Mucosa of descending colon (tissue), 3 donors: ENCODE measurements around the gene SHFL. TPM values are rescaled to one million over a fixed set of nuclear protein-coding genes. Genes with fewer than 3 reads are reported as not detected.
A peak's percentile ranks its signal among the peaks of the same experiment; 100 is the strongest.

Experiments
- ATAC-seq: fragments of 200-7000 bp; cut with Tn5 transposase; one replicate; pipeline ENCODE4 v1.9.1; 2020; ENCODE audit warnings: mild to moderate bottlenecking, moderate library complexity
- DNase-seq, 3 donors: peaks; one replicate each; pipeline ENCODE4 v3.0.0-alpha.2; 2020
- H3K36me3 ChIP-seq: fragments of 200-600 bp; one replicate; pipeline ENCODE4 v1.8.0; 2021; ENCODE audit warnings: low read depth, mild to moderate bottlenecking
- H3K4me1 ChIP-seq: fragments of 200-600 bp; one replicate; pipeline ENCODE4 v1.8.0; 2021; ENCODE audit warnings: low read depth, mild to moderate bottlenecking
- H3K4me3 ChIP-seq: fragments of 200-600 bp; one replicate; pipeline ENCODE4 v1.8.0; 2021; ENCODE audit warnings: mild to moderate bottlenecking
- H3K9me3 ChIP-seq: fragments of 200-600 bp; one replicate; pipeline ENCODE4 v1.8.0; 2021; ENCODE audit warnings: mild to moderate bottlenecking
- CTCF ChIP-seq: fragments of 200-600 bp; IDR thresholded peaks from one replicate; pipeline ENCODE4 v1.8.0; 2022; ENCODE audit warnings: antibody characterized with exemption, mild to moderate bottlenecking
- intact Hi-C, 2 donors: fragments of 100-400 bp; cut with DNase I in 1 of 2; cut with micrococcal nuclease in 1 of 2; formaldehyde crosslinking; loops; one replicate each; pipeline versions ENCODE4 v1.11.0 to v1.11.1; 2022; cut with DNase I, micrococcal nuclease
- total RNA-seq, 3 donors: library from RNA; stranded (reverse); fragmentation: NEBNext Ultra II Directional in 2 of 3; extraction: Animal tissue kit (Norgen Biotek cat#: 25700) in 2 of 3; gene quantifications; one replicate each; pipeline versions ENCODE4 v1.2.1 to v1.2.4, GENCODE V29; 2021 to 2023
- donor health status: DM: no; HTN: no; CAD: no; lungs with moderate emphysema.
- donor health status: DM: no; HTN: no; CAD: no.
- donor health status: DM: no; HTN: yes; CAD: no.

Gene SHFL
- total RNA-seq, 3 donors from 2014 or later, result 26.9 to 41.5 (median 28.1) TPM

GRCh38 chr19:10078329-10078728 lies 7.8 kb upstream of the SHFL start:
- TF ChIP-seq CTCF, result no peak
- Histone ChIP-seq H3K4me3 (no peak overlapping the region), H3K4me1 (no peaks in the 10 kb centered on the region), H3K36me3 (no peaks in the 10 kb centered on the region), H3K9me3 (peaks cover 7% of the 10 kb centered on the region)
- ATAC-seq (peak; percentile 21), DNase-seq (no peak)
- intact Hi-C loops, result no loop called here

DNA sequence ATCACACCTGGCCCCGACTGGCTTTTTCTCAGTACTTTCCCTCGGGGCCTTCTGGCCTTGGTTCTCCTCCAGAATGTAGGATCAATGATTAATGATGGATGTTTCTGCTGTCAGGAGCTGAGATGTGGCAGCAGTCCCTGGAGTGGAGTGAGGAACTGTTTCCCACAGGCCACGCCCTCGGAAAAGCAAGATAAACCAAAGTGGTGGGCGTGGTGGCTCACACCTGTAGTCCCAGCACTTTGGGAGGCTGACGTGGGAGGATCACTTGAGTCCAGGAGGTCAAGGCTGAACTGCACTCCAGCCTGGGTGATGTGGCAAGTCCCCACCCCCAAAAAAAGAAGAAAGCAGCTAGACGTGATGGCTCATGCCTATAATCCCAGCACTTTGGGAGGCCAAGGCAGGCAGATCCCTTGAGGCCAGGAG lies 7.1 kb upstream of the SHFL start:
- DNase-seq, result no peak
- H3K9me3 ChIP-seq, result peaks cover under 1% of the 10 kb centered on the region
- no peaks in the 10 kb centered on the region for H3K4me1 ChIP-seq
- TF ChIP-seq CTCF, result no peak
- no peak overlapping the region for H3K4me3 ChIP-seq
- no peaks in the 10 kb centered on the region for H3K36me3 ChIP-seq
- peak; percentile 72 for ATAC-seq
- intact Hi-C loops, result no loop called here

- intact Hi-C loops, result no loop called here
- no peak for ATAC-seq
- no peak overlapping the region for H3K4me3 ChIP-seq
- DNase-seq, result no peak
- no peak for TF ChIP-seq CTCF
- H3K36me3 ChIP-seq, result no peaks in the 10 kb centered on the region
- H3K9me3 ChIP-seq, result no peaks in the 10 kb centered on the region
- H3K4me1 ChIP-seq, result no peaks in the 10 kb centered on the region
Measured at GRCh38 chr19:10083911-10084310, 2.2 kb upstream of the SHFL start.

- intact Hi-C loops, result no loop called here
- ATAC-seq, result no peak
Measured at GRCh38 chr19:10084803-10085202, 1.3 kb upstream of the SHFL start.

GRCh38 chr19:10086591-10087192 lies 575 bp downstream of the SHFL start:
- H3K4me3 ChIP-seq, result peak overlapping the region; percentile 76

More at GRCh38 chr19:10084803-10085202, 1.3 kb upstream of the SHFL start:
- DNase-seq, result no peak
- no peak for TF ChIP-seq CTCF
- no peaks in the 10 kb centered on the region for H3K9me3 ChIP-seq
- no peaks in the 10 kb centered on the region for H3K4me1 ChIP-seq
- no peaks in the 10 kb centered on the region for H3K36me3 ChIP-seq
- no peak overlapping the region for H3K4me3 ChIP-seq

More at GRCh38 chr19:10086591-10087192, 575 bp downstream of the SHFL start:
- H3K9me3 ChIP-seq, result no peaks in the 10 kb centered on the region
- no peak for TF ChIP-seq CTCF
- intact Hi-C loops, result no loop called here
- ATAC-seq, result peak; percentile 26
- no peaks in the 10 kb centered on the region for H3K36me3 ChIP-seq
- no peaks in the 10 kb centered on the region for H3K4me1 ChIP-seq
- peak; percentile 40 to 65 (median 51) for DNase-seq
